ENCODE data around the gene EYS. TPM values are rescaled to one million over a fixed set of nuclear protein-coding genes. Genes with fewer than 3 reads are reported as not detected.

The EYS gene
- total and polyA plus RNA-seq, 9 of the 15 experiments (the other 6 are each of a cell fraction or from before 2014, with no cell fraction given), result 0.03 to 0.36 (median 0.10) TPM; not detected in 2

DNA sequence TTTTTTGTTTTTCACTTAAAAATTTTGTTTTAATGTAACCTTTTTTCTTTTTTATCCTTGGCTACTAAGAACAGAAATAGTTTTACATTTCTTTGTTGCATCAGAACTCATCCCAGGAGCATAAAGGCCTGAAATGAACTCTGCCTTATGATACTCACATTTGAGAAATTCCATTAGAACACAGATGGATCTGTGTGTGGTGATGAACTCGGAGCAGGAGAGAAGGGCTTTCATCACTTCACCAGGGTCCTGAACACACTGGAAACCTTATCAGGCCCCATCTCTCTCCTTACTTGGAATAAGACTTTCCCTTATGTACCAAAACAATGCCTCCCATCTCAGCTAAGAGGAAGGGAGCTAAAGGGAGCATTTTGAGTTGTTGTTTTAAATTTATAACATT is 1932.1 kb downstream of the EYS start (continued):
- TF ChIP-seq ZZZ3 (IDR thresholded peaks at IDR 0.05), result no peak
- TF ChIP-seq BRF1 (IDR thresholded peaks at IDR 0.05; ENCODE audit: borderline replicate concordance, extremely low read depth, insufficient read length), result no peak
- TF ChIP-seq NCOA2 (IDR thresholded peaks at IDR 0.05; ENCODE audit: partially characterized antibody in 2 of 2), result no peak
- TF ChIP-seq HDAC6 (IDR thresholded peaks at IDR 0.05; ENCODE audit: low read depth, low read length), result no peak
- no peak for TF ChIP-seq RERE (CRISPR knock-in tag; IDR thresholded peaks at IDR 0.05; ENCODE audit: borderline replicate concordance)
- TF ChIP-seq, protein P1, sequence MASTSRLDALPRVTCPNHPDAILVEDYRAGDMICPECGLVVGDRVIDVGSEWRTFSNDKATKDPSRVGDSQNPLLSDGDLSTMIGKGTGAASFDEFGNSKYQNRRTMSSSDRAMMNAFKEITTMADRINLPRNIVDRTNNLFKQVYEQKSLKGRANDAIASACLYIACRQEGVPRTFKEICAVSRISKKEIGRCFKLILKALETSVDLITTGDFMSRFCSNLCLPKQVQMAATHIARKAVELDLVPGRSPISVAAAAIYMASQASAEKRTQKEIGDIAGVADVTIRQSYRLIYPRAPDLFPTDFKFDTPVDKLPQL (IDR thresholded peaks at IDR 0.05; ENCODE audit: extremely low read depth, insufficient read length), result no peak
- no peak for TF ChIP-seq ZNF347 (CRISPR knock-in tag; IDR thresholded peaks at IDR 0.05; ENCODE audit: low read depth)
- TF ChIP-seq MAFF (IDR thresholded peaks at IDR 0.05; ENCODE audit: low read length), result no peak
